Stimulated activated CD4-positive, alpha-beta T cell treated with anti-CD3 and anti-CD28 coated beads, Interleukin-12 subunit alpha, Interleukin-12 subunit beta, amount 100 ng/mL, for 48 hours (primary cell): Measurements from ENCODE around the gene EFCAB3.
"Not testable (repeated sequence)": the region's sequence is repeated elsewhere in the genome, so short reads cannot be mapped to it uniquely, and the experiment has no call there.

Source experiments
- DNase-seq, 3 donors: peaks; one replicate each; pipeline ENCODE4 v3.0.0-alpha.2; 2020; ENCODE audit warnings: low read depth in 2 of 3, low spot score in 1 of 3

Gene EFCAB3

GRCh38 chr17:62464422-62464821 lies 84.1 kb downstream of the EFCAB3 start:
- DNase-seq = not testable (repeated sequence)

DNA sequence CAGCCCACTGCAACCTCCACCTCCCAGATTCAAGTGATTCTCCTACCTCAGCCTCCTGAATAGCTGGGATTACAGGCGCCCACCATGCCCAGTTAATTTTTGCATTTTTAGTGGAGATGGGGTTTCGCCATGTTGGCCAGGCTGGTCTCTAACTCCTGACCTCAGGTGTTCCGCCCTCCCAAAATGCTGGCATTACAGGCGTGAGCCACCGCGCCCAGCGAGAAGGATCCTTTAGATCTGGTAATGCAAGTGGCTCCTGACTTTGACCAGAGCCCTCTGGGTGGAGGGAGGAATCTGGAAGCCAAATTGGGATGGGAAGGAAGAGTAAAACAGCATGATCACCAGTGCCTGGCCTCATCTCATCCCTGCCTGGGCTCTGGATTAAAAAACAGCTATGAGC lies 84.9 kb downstream of the EFCAB3 start:
- not testable (repeated sequence) for DNase-seq
